Chondrocyte (in vitro differentiated cells): ENCODE data around the gene ABCB8. TPM values are rescaled to one million over a fixed set of nuclear protein-coding genes. Genes with fewer than 3 reads are reported as not detected.

Source experiments
- DNase-seq: peaks from one replicate; pipeline ENCODE4 v3.0.0; 2021; ENCODE audit warnings: mixed read lengths, low spot score
- H3K27ac Mint-ChIP-seq: one replicate; pipeline ENCODE4 v1.8.0; 2021; ENCODE audit warnings: mild to moderate bottlenecking, moderate library complexity, mixed read lengths; ENCODE audit not compliant: unreplicated experiment
- H3K27me3 Mint-ChIP-seq: 2 replicates; pipeline ENCODE4 v1.8.0; 2021; ENCODE audit warnings: low read depth, mixed read lengths
- H3K36me3 Mint-ChIP-seq: 2 replicates; pipeline ENCODE4 v1.8.0; 2021; ENCODE audit warnings: low read depth, mixed read lengths
- H3K4me1 Mint-ChIP-seq: 2 replicates; pipeline ENCODE4 v1.8.0; 2021; ENCODE audit warnings: low read depth, mild to moderate bottlenecking, mixed read lengths
- H3K4me3 Mint-ChIP-seq: one replicate; pipeline ENCODE4 v1.8.0; 2021; ENCODE audit warnings: mild to moderate bottlenecking, moderate library complexity, mixed read lengths; ENCODE audit not compliant: unreplicated experiment
- H3K9me3 Mint-ChIP-seq: 2 replicates; pipeline ENCODE4 v1.8.0; 2021; ENCODE audit warnings: low read depth, mixed read lengths
- total RNA-seq: library from RNA; stranded (reverse); gene quantifications from 3 replicates; pipeline ENCODE4 v1.2.1, GENCODE V29; 2021
- TF ChIP-seq, protein P1 (sequence below): fragments of 200-600 bp; sonication (generic); IDR thresholded peaks from 2 replicates; pipeline ENCODE4 v1.5.0; 2021; ENCODE audit warnings: antibody characterized with exemption, mild to moderate bottlenecking, moderate library complexity

ABCB8 gene
- total RNA-seq, 1 donor from 2014 or later, result 30.2 TPM

DNA sequence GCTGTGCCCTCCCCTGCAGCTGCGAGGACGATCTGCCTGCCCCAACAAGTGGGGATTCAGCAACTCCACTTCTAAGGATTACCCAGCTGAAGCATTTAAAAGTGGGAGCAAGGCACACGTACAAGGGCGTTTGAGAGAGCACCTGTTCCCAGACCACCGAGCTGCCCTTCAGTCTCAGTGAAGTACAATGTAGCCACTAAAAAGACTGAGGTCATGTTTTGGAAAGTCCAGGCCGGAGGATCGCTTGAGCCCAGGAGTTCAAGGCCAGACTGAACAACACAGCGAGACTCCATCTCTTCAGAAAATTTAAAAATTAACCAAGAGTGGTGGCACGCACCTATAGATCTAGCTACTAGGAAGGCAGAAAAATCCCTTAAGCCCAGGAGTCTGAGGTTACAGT is 22.7 kb upstream of the ABCB8 start:
- no peak for DNase-seq
- Mint-ChIP-seq H3K4me1 (peaks cover 10% of the 10 kb centered on the region), H3K9me3 (no peaks in the 10 kb centered on the region), H3K27me3 (peaks cover 12% of the 10 kb centered on the region), H3K36me3 (no peaks in the 10 kb centered on the region), H3K27ac (no peak overlapping the region), H3K4me3 (no peak overlapping the region)
- TF ChIP-seq, protein P1, sequence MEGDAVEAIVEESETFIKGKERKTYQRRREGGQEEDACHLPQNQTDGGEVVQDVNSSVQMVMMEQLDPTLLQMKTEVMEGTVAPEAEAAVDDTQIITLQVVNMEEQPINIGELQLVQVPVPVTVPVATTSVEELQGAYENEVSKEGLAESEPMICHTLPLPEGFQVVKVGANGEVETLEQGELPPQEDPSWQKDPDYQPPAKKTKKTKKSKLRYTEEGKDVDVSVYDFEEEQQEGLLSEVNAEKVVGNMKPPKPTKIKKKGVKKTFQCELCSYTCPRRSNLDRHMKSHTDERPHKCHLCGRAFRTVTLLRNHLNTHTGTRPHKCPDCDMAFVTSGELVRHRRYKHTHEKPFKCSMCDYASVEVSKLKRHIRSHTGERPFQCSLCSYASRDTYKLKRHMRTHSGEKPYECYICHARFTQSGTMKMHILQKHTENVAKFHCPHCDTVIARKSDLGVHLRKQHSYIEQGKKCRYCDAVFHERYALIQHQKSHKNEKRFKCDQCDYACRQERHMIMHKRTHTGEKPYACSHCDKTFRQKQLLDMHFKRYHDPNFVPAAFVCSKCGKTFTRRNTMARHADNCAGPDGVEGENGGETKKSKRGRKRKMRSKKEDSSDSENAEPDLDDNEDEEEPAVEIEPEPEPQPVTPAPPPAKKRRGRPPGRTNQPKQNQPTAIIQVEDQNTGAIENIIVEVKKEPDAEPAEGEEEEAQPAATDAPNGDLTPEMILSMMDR, result no peak

DNA sequence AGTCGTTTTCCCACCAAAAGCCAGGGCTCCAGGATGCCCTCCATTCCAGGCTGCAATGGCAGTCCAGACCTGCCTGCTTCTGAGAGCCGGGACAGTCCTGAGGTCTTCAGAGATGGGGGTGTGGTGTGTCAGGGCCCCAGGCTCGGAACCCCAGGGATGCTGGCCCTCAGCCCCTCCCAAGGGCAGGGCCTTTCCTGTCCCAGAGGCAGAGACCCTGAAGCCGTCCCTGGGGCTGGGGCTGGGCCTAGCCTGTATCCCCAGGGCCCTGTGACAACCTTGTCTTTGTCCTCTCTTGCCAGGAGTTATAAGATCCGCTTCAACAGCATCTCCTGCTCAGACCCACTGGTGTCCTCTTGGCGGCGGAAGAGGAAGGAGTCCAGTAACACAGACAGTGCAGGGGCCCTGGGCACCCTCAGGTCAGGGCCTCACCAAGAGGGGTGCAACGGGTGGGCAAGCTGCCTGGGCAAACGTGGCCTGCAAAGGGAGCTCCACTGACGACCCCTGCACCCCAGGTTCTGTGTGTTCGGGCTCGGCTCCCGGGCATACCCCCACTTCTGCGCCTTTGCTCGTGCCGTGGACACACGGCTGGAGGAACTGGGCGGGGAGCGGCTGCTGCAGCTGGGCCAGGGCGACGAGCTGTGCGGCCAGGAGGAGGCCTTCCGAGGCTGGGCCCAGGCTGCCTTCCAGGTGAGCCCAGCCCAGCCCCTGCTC is 21.5 kb upstream of the ABCB8 start:
- Mint-ChIP-seq H3K27me3 (peaks cover 14% of the 10 kb centered on the region), H3K27ac (no peak overlapping the region), H3K36me3 (no peaks in the 10 kb centered on the region), H3K4me1 (peaks cover 14% of the 10 kb centered on the region), H3K9me3 (no peaks in the 10 kb centered on the region), H3K4me3 (no peak overlapping the region)
- DNase-seq, result no peak
- TF ChIP-seq, protein P1, result no peak

DNA sequence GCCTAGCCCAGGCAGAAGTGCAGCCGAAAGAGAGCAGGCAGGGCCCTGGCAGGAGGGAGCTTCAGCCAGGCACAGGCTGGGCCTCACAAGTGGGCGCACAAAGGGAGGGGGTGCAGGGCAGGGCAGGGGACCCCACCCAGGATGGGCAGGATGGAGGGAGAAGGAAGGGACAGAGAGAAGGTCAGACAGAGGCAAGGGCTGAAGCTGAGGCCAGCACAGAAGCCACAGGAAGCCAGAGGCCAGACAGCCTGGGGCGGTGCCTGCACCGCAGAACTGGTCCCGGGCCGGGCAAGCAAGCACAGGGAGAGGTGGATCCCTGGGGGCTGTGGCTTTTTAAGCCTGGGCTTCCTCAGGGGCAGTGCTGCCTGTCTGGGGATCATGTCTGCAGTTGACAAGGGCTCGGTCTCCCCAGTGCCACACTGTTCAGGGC is 20.8 kb upstream of the ABCB8 start:
- peaks cover 17% of the 10 kb centered on the region for H3K4me1 Mint-ChIP-seq

DNA sequence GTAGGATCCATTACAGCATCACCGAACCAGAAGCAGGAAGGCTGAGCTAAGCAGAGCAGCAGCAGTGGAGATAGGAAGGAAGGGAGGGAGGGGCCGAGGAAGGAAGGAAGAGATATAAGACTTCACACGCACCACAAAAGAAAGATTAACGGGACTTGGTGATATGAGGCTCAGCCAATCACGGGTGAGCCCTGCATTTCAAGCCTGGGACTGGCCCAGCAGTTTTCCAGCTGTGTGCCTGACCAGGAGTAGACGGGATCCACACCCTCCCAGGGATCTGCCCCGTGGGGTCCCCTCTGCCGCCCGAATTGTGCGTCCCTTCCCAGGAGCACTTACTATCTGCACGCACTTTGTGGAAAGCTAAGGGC is 20.1 kb upstream of the ABCB8 start:
- Mint-ChIP-seq H3K9me3 (no peaks in the 10 kb centered on the region), H3K4me3 (no peak overlapping the region), H3K27ac (no peak overlapping the region), H3K36me3 (no peaks in the 10 kb centered on the region), H3K27me3 (peaks cover 23% of the 10 kb centered on the region), H3K4me1 (peaks cover 21% of the 10 kb centered on the region)
- no peak for DNase-seq
- TF ChIP-seq, protein P1, result no peak

More for the DNA sequence above, 20.8 kb upstream of the ABCB8 start:
- TF ChIP-seq, protein P1, result no peak
- no peak for DNase-seq
- no peaks in the 10 kb centered on the region for H3K36me3 Mint-ChIP-seq
- peaks cover 20% of the 10 kb centered on the region for H3K27me3 Mint-ChIP-seq
- no peak overlapping the region for H3K4me3 Mint-ChIP-seq
- no peaks in the 10 kb centered on the region for H3K9me3 Mint-ChIP-seq
- no peak overlapping the region for H3K27ac Mint-ChIP-seq

DNA sequence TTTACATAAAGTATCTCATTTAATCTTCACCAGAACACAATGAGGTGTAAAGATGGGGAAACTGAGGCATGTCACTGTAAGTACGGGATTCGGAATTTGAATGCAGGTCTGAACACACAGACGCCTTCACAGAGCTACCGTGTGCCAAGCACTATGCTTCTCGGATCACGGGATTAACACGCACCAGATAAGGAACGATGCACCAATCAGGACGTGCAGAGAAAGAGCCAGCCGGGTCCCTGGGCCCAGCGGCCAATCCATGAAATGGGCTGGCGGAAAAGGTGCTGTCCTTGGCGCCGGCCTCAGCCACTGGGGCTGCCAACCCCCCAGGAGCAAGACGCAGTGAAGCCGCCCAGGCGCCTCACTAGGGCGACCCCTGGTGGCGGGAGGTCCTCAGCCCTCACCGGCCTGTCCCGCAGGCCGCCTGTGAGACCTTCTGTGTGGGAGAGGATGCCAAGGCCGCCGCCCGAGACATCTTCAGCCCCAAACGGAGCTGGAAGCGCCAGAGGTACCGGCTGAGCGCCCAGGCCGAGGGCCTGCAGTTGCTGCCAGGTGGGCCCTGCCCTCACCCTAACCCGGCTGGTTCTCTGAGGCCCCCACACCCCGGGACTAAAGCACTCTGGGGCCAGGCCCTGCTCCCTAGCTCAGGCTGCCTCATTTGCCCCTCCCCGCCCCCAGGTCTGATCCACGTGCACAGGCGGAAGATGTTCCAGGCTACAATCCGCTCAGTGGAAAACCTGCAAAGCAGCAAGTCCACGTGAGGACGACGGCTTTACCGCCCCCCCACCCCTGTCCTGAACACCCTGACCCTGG is 19.5 kb upstream of the ABCB8 start:
- Mint-ChIP-seq H3K9me3 (no peaks in the 10 kb centered on the region), H3K4me3 (no peak overlapping the region)

More for the DNA sequence above, 19.5 kb upstream of the ABCB8 start:
- Mint-ChIP-seq H3K36me3 (no peaks in the 10 kb centered on the region), H3K27me3 (peaks cover 19% of the 10 kb centered on the region), H3K4me1 (peaks cover 21% of the 10 kb centered on the region), H3K27ac (no peak overlapping the region)
- TF ChIP-seq, protein P1, result peak; percentile 73
- DNase-seq, result no peak
